ENCODE measurements around the gene ZSWIM4.

ZSWIM4 gene

DNA sequence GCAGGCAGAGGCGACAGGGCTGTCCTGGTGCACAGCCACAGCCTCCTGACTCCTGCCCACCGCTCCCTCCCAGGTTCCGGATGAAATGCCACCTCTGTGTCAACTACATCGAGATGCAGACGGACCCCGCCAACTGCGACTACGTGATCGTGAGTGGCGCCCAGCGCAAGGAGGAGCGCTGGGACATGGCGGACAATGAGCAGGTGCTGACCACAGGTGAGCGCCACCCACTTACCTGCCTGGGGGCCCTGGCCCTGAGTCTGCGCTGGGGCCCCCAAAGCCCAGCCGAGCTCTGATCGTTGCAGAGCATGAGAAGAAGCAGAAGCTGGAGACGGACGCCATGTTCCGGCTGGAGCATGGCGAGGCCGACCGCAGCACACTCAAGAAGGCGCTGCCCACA is 36.4 kb upstream of the ZSWIM4 start:
- TF ChIP-seq CTCF (IDR thresholded peaks at IDR 0.05; ENCODE audit: insufficient read depth, low read depth, low read length, missing control alignments), result no peak
- no peak for DNase-seq (ENCODE audit: low read depth)
- H3K4me3 ChIP-seq (ENCODE audit: low read length), result no peak overlapping the region

GRCh38 chr19:13761423-13761822 is 33.8 kb upstream of the ZSWIM4 start:
- no peak for DNase-seq (ENCODE audit: low read depth)
- no peak overlapping the region for H3K4me3 ChIP-seq (ENCODE audit: low read length)
- TF ChIP-seq CTCF (IDR thresholded peaks at IDR 0.05; ENCODE audit: insufficient read depth, low read depth, low read length, missing control alignments), result no peak

- no peak for TF ChIP-seq CTCF (IDR thresholded peaks at IDR 0.05; ENCODE audit: insufficient read depth, low read depth, low read length, missing control alignments)
- no peak for DNase-seq (ENCODE audit: low read depth)
- H3K4me3 ChIP-seq (ENCODE audit: low read length), result no peak overlapping the region
Observed at GRCh38 chr19:13762635-13763235, 32.5 kb upstream of the ZSWIM4 start.

DNA sequence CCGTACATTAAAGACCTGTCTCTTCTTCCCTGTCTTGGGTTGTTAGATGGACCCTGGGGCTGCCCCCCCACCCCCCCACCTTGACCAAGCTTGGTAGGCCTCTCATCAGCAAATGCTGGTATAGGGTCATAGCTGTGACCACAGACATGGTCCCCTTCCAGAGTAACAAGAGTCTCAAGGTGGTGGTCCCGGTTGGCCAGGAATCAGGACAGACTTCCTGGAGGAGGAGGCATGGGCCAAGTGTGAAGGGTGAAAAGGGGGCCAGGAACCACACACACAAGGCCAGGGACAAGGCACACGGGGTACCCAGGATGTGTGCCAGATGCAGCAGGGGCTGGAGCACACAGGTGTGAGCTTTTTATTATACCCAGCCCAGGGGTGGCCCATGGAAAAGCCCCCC is 32.0 kb upstream of the ZSWIM4 start:
- H3K4me3 ChIP-seq (ENCODE audit: low read length), result no peak overlapping the region
- DNase-seq (ENCODE audit: low read depth), result no peak
- no peak for TF ChIP-seq CTCF (IDR thresholded peaks at IDR 0.05; ENCODE audit: insufficient read depth, low read depth, low read length, missing control alignments)

GRCh38 chr19:13764101-13764807 is 31.0 kb upstream of the ZSWIM4 start, which contains the start of gene MRI1:
MRI1 (plus strand) TSS chr19:13764522; CDS start chr19:13764589, 67 bp downstream.
- H3K4me3 ChIP-seq (ENCODE audit: low read length), result peak within 1 kb of the TSS; percentile 75
- peak; percentile 12 for TF ChIP-seq CTCF (IDR thresholded peaks at IDR 0.05; ENCODE audit: insufficient read depth, low read depth, low read length, missing control alignments)
- DNase-seq (ENCODE audit: low read depth), result peak; percentile 67

DNA sequence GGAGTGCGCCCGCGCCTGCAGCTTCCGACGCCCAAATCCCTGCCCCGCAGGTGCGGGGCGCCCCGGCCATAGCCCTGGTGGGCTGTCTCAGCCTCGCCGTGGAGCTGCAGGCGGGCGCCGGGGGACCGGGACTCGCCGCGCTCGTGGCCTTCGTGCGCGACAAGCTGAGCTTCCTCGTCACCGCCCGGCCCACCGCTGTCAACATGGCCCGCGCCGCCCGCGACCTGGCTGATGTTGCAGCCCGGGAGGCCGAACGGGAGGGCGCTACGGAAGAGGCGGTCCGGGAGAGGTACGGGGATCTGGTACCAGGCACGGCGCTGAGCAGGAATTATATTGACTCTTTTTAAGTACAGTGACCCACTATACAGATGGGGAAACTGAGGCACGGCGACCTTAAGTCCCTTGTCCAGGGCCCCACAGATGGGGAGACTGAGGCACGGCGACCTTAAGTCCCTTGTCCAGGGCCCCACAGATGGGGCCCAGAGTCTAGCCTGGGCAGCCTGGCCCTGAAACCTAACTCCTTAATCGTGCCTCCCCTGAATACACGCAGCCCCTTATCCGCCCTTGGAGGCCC is 30.3 kb upstream of the ZSWIM4 start:
- no peak for TF ChIP-seq CTCF (IDR thresholded peaks at IDR 0.05; ENCODE audit: insufficient read depth, low read depth, low read length, missing control alignments)
- H3K4me3 ChIP-seq (ENCODE audit: low read length), result peak overlapping the region; percentile 75
- no peak for DNase-seq (ENCODE audit: low read depth)

Data from epithelial cell of esophagus (primary cell).